Measurements from ENCODE around the gene HMGA1.

The HMGA1 gene

GRCh38 chr6:34238585-34239499 is 2.2 kb downstream of the HMGA1 start:
- DNase-seq (ENCODE audit: low spot score): no peak
- in situ Hi-C loops (cut with MboI; ENCODE audit: low pct_unique_long_range_greater_than_20kb, low sequenced_read_pairs, unreplicated experiment): loop anchor here (25.0 kb wide), 1 partner anchor 373 kb away; no protein-coding TSS in a partner anchor
- no peak for TF ChIP-seq CTCF (IDR thresholded peaks at IDR 0.05; ENCODE audit: extremely low read depth, insufficient read depth, missing control alignments)

GRCh38 chr6:34239500-34239825 is 2.8 kb downstream of the HMGA1 start:
- TF ChIP-seq CTCF (IDR thresholded peaks at IDR 0.05; ENCODE audit: extremely low read depth, insufficient read depth, missing control alignments): no peak
- in situ Hi-C loops (cut with MboI; ENCODE audit: low pct_unique_long_range_greater_than_20kb, low sequenced_read_pairs, unreplicated experiment): loop anchor here (25.0 kb wide), 1 partner anchor 373 kb away; no protein-coding TSS in a partner anchor

GRCh38 chr6:34239893-34240292 is 3.2 kb downstream of the HMGA1 start:
- in situ Hi-C loops (cut with MboI; ENCODE audit: low pct_unique_long_range_greater_than_20kb, low sequenced_read_pairs, unreplicated experiment): loop anchor here (25.0 kb wide), 1 partner anchor 372 kb away; no protein-coding TSS in a partner anchor
- DNase-seq (ENCODE audit: low spot score): no peak
- no peak for TF ChIP-seq CTCF (IDR thresholded peaks at IDR 0.05; ENCODE audit: extremely low read depth, insufficient read depth, missing control alignments)

More at GRCh38 chr6:34239500-34239825, 2.8 kb downstream of the HMGA1 start:
- DNase-seq (ENCODE audit: low spot score): no peak

- no peak for DNase-seq (ENCODE audit: low spot score)
- in situ Hi-C loops (cut with MboI; ENCODE audit: low pct_unique_long_range_greater_than_20kb, low sequenced_read_pairs, unreplicated experiment): loop anchor here (25.0 kb wide), 1 partner anchor 372 kb away; no protein-coding TSS in a partner anchor
- no peak for TF ChIP-seq CTCF (IDR thresholded peaks at IDR 0.05; ENCODE audit: extremely low read depth, insufficient read depth, missing control alignments)
These were observed 3.9 kb downstream of the HMGA1 start for GRCh38 chr6:34240329-34241248.

- TF ChIP-seq CTCF (IDR thresholded peaks at IDR 0.05; ENCODE audit: extremely low read depth, insufficient read depth, missing control alignments): no peak
- DNase-seq (ENCODE audit: low spot score): no peak
- in situ Hi-C loops (cut with MboI; ENCODE audit: low pct_unique_long_range_greater_than_20kb, low sequenced_read_pairs, unreplicated experiment): loop anchor here (25.0 kb wide), 1 partner anchor 371 kb away; no protein-coding TSS in a partner anchor
These were observed 4.9 kb downstream of the HMGA1 start for GRCh38 chr6:34241351-34242215.

Measured in GM13977 (cell line).